HepG2 (cell line): ENCODE data around the gene C20orf204. TPM values are rescaled to one million over a fixed set of nuclear protein-coding genes. Genes with fewer than 3 reads are reported as not detected.

Experiments
- ASH2L ChIP-seq: fragments of 300-600, 200-600 bp; sonication (generic); IDR thresholded peaks from 2 replicates; pipeline ENCODE4 v1.7.0; 2017; ENCODE audit warnings: low read depth, mild to moderate bottlenecking, moderate library complexity, mixed read lengths, low read length; ENCODE audit not compliant: insufficient read length
- BCL6 ChIP-seq: IDR thresholded peaks from 2 replicates; pipeline ENCODE4 v1.6.1; 2016; ENCODE audit warnings: missing genetic modification reagents, missing compliant biosample characterization
- CAMTA2 ChIP-seq: sonication (generic); formaldehyde crosslinking; IDR thresholded peaks from 2 replicates; pipeline ENCODE4 v1.4.0; 2020; ENCODE audit warnings: mild to moderate bottlenecking, missing genetic modification reagents, borderline replicate concordance
- HNRNPL ChIP-seq: fragments of 200-400 bp; formaldehyde crosslinking; IDR thresholded peaks from 2 replicates; pipeline ENCODE4 v1.6.1; 2017; ENCODE audit warnings: mild to moderate bottlenecking, low read depth, low read length
- JUNB ChIP-seq: sonication (generic); formaldehyde crosslinking; IDR thresholded peaks from 2 replicates; pipeline ENCODE4 v1.8.0; 2022; ENCODE audit warnings: missing genetic modification reagents, mild to moderate bottlenecking, borderline replicate concordance
- KLF13 ChIP-seq: sonication (generic); formaldehyde crosslinking; IDR thresholded peaks from 2 replicates; pipeline ENCODE4 v1.4.0; 2020; ENCODE audit warnings: mild to moderate bottlenecking, missing genetic modification reagents
- NFKBIZ ChIP-seq: IDR thresholded peaks from 2 replicates; pipeline ENCODE4 v1.6.1; 2018; ENCODE audit warnings: missing genetic modification reagents, missing compliant biosample characterization
- PRPF4 ChIP-seq: fragments of 200-400 bp; formaldehyde crosslinking; IDR thresholded peaks from 2 replicates; pipeline ENCODE4 v1.6.1; 2016; ENCODE audit warnings: low read length, low read depth; ENCODE audit not compliant: poor library complexity, severe bottlenecking
- SPEN ChIP-seq: sonication (generic); formaldehyde crosslinking; IDR thresholded peaks from 2 replicates; pipeline ENCODE4 v1.5.1; 2020; ENCODE audit warnings: low read depth, mild to moderate bottlenecking, missing genetic modification reagents
- THAP11 ChIP-seq: IDR thresholded peaks from 2 replicates; pipeline ENCODE4 v1.6.1; 2016; ENCODE audit warnings: missing biosample characterization, missing genetic modification reagents
- ZBTB21 ChIP-seq: sonication (generic); formaldehyde crosslinking; IDR thresholded peaks from 2 replicates; pipeline ENCODE4 v1.4.0; 2020; ENCODE audit warnings: missing genetic modification reagents
- ZNF235 ChIP-seq: sonication (generic); formaldehyde crosslinking; IDR thresholded peaks from 2 replicates; pipeline ENCODE4 v1.8.1; 2023; ENCODE audit warnings: mild to moderate bottlenecking, missing genetic modification reagents, borderline replicate concordance
- ZNF30 ChIP-seq: sonication (generic); formaldehyde crosslinking; IDR thresholded peaks from 2 replicates; pipeline ENCODE4 v1.5.0; 2020; ENCODE audit warnings: mild to moderate bottlenecking, missing genetic modification reagents
- ZNF333 ChIP-seq: sonication (generic); formaldehyde crosslinking; IDR thresholded peaks from 2 replicates; pipeline ENCODE4 v1.4.0; 2020; ENCODE audit warnings: mild to moderate bottlenecking, missing genetic modification reagents, borderline replicate concordance
- ZNF546 ChIP-seq: sonication (generic); formaldehyde crosslinking; conservative IDR thresholded peaks from 2 replicates; pipeline ENCODE4 v1.8.1; 2023; ENCODE audit warnings: mild to moderate bottlenecking, missing genetic modification reagents
- ZNF572 ChIP-seq: sonication (generic); formaldehyde crosslinking; IDR thresholded peaks from 2 replicates; pipeline ENCODE4 v1.5.1; 2020; ENCODE audit warnings: mild to moderate bottlenecking, missing genetic modification reagents
- polyA plus RNA-seq, 8 experiments: library from polyadenylated mRNA; depleted of rRNA in 3 of 8; stranded (reverse) in 7 of 8; unstranded in 1 of 8; fragments of >200 nt; fragmentation: Illumina TruSeq in 4 of 8; extraction: Trizol in 4 of 8; gene quantifications; 2 replicates each; pipeline versions ENCODE4 v1.2.1 to v1.2.3, GENCODE V29; 2011 to 2016; ENCODE audit warnings: low read depth in 4 of 8, missing spikeins in 1 of 8, mixed read lengths in 1 of 8; ENCODE audit not compliant: insufficient read depth in 1 of 8
- total RNA-seq, 5 experiments: library from RNA; depleted of rRNA; stranded (reverse); fragments of >200 nt; fragmentation: Illumina TruSeq; extraction: Trizol; gene quantifications; 2 replicates each; pipeline ENCODE4 v1.2.3, GENCODE V29; 2016; ENCODE audit warnings: low read depth in 1 of 5
- TF ChIP-seq, protein P1 (sequence below): sonication (generic); formaldehyde crosslinking; IDR thresholded peaks from 2 replicates; pipeline ENCODE4 v1.4.0; 2020; ENCODE audit warnings: missing genetic modification reagents
- TF ChIP-seq, protein P2 (sequence below): sonication (generic); formaldehyde crosslinking; IDR thresholded peaks from 2 replicates; pipeline ENCODE4 v1.5.0; 2020; ENCODE audit warnings: missing genetic modification reagents
- TF ChIP-seq, protein P3 (sequence below): IDR thresholded peaks from 2 replicates; pipeline ENCODE4 v1.6.1; 2016
- TF ChIP-seq, protein P4 (sequence below): IDR thresholded peaks from 2 replicates; pipeline ENCODE4 v1.6.1; 2016; ENCODE audit warnings: low read depth, borderline replicate concordance
- TF ChIP-seq, protein P5 (sequence below): sonication (generic); formaldehyde crosslinking; IDR thresholded peaks from 2 replicates; pipeline ENCODE4 v1.5.0; 2020; ENCODE audit warnings: mild to moderate bottlenecking, missing genetic modification reagents, borderline replicate concordance

The C20orf204 gene
- total and polyA plus RNA-seq, 2 of the 13 experiments (the other 11 are each of a cell fraction or from before 2014, with no cell fraction given), result 22.1 to 80.0 TPM

DNA sequence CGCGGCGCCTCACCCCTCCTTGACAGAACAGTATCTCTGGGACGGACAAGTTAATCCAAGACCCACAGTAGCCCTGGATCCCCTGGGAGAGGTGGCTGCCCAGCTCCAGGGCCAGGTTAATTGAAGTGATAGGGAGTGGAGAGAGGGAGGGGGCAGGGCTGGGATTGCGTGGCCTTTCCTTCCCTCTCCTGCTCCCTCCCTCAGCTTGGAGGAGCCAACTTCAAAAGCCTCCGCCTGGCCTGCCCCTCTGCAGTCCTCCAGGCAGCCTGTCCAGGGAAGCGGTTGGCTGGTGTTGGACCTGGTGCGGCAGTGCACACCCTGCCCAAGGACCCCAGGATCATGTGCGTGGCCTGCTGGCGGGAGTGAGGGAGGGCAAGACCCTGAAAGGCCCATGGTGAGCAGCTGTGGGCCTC lies at the start of gene C20orf204 (continued):
- TF ChIP-seq, protein P1, sequence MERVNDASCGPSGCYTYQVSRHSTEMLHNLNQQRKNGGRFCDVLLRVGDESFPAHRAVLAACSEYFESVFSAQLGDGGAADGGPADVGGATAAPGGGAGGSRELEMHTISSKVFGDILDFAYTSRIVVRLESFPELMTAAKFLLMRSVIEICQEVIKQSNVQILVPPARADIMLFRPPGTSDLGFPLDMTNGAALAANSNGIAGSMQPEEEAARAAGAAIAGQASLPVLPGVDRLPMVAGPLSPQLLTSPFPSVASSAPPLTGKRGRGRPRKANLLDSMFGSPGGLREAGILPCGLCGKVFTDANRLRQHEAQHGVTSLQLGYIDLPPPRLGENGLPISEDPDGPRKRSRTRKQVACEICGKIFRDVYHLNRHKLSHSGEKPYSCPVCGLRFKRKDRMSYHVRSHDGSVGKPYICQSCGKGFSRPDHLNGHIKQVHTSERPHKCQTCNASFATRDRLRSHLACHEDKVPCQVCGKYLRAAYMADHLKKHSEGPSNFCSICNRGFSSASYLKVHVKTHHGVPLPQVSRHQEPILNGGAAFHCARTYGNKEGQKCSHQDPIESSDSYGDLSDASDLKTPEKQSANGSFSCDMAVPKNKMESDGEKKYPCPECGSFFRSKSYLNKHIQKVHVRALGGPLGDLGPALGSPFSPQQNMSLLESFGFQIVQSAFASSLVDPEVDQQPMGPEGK (CRISPR knock-in tag), result peak; percentile 91
- TF ChIP-seq ZNF333 (no peak), BCL6 (CRISPR knock-in tag) (peak; percentile 67; the same call in 1 of the 2 replicates), JUNB (0 out of 2 replicates have a peak, but pooled peaks have one; percentile 55), KLF13 (no peak), ASH2L (peak; percentile 34), ZNF30 (CRISPR knock-in tag) (no peak), ZNF235 (CRISPR knock-in tag) (no peak; the same call in 1 of the 2 replicates), HNRNPL (no peak), ZNF572 (peak; percentile 66; the same call in 1 of the 2 replicates), CAMTA2 (CRISPR knock-in tag) (no peak), ZBTB21 (peak; percentile 27; the same call in 1 of the 2 replicates), PRPF4 (peak; percentile 99), ZNF546 (CRISPR knock-in tag) (no peak), NFKBIZ (peak; percentile 46; the same call in 1 of the 2 replicates), SPEN (CRISPR knock-in tag) (peak; percentile 87), THAP11 (CRISPR knock-in tag) (no peak; the same call in 1 of the 2 replicates)
- TF ChIP-seq, protein P2, sequence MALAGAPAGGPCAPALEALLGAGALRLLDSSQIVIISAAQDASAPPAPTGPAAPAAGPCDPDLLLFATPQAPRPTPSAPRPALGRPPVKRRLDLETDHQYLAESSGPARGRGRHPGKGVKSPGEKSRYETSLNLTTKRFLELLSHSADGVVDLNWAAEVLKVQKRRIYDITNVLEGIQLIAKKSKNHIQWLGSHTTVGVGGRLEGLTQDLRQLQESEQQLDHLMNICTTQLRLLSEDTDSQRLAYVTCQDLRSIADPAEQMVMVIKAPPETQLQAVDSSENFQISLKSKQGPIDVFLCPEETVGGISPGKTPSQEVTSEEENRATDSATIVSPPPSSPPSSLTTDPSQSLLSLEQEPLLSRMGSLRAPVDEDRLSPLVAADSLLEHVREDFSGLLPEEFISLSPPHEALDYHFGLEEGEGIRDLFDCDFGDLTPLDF (CRISPR knock-in tag), result no peak
- TF ChIP-seq, protein P3, sequence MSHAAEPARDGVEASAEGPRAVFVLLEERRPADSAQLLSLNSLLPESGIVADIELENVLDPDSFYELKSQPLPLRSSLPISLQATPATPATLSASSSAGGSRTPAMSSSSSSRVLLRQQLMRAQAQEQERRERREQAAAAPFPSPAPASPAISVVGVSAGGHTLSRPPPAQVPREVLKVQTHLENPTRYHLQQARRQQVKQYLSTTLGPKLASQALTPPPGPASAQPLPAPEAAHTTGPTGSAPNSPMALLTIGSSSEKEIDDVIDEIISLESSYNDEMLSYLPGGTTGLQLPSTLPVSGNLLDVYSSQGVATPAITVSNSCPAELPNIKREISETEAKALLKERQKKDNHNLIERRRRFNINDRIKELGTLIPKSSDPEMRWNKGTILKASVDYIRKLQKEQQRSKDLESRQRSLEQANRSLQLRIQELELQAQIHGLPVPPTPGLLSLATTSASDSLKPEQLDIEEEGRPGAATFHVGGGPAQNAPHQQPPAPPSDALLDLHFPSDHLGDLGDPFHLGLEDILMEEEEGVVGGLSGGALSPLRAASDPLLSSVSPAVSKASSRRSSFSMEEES (CRISPR knock-in tag), result 0 out of 2 replicates have a peak, but pooled peaks have one; percentile 14
- TF ChIP-seq, protein P4, sequence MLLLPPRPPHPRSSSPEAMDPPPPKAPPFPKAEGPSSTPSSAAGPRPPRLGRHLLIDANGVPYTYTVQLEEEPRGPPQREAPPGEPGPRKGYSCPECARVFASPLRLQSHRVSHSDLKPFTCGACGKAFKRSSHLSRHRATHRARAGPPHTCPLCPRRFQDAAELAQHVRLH (CRISPR knock-in tag), result peak; percentile 87; the same call in 1 of the 2 replicates
- TF ChIP-seq, protein P5, sequence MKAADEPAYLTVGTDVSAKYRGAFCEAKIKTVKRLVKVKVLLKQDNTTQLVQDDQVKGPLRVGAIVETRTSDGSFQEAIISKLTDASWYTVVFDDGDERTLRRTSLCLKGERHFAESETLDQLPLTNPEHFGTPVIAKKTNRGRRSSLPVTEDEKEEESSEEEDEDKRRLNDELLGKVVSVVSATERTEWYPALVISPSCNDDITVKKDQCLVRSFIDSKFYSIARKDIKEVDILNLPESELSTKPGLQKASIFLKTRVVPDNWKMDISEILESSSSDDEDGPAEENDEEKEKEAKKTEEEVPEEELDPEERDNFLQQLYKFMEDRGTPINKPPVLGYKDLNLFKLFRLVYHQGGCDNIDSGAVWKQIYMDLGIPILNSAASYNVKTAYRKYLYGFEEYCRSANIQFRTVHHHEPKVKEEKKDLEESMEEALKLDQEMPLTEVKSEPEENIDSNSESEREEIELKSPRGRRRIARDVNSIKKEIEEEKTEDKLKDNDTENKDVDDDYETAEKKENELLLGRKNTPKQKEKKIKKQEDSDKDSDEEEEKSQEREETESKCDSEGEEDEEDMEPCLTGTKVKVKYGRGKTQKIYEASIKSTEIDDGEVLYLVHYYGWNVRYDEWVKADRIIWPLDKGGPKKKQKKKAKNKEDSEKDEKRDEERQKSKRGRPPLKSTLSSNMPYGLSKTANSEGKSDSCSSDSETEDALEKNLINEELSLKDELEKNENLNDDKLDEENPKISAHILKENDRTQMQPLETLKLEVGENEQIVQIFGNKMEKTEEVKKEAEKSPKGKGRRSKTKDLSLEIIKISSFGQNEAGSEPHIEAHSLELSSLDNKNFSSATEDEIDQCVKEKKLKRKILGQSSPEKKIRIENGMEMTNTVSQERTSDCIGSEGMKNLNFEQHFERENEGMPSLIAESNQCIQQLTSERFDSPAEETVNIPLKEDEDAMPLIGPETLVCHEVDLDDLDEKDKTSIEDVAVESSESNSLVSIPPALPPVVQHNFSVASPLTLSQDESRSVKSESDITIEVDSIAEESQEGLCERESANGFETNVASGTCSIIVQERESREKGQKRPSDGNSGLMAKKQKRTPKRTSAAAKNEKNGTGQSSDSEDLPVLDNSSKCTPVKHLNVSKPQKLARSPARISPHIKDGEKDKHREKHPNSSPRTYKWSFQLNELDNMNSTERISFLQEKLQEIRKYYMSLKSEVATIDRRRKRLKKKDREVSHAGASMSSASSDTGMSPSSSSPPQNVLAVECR (CRISPR knock-in tag), result peak; percentile 96
